GM06990 (cell line): ENCODE data around the gene DAPL1.
"Not testable (repeated sequence)": the region's sequence is repeated elsewhere in the genome, so short reads cannot be mapped to it uniquely, and the experiment has no call there.

Source experiments
- DNase-seq: peaks from one replicate; pipeline ENCODE4 v3.0.0-alpha.2; 2011; ENCODE audit not compliant: insufficient read length; ENCODE audit errors: extremely low read depth
- H3K27me3 ChIP-seq: replicated peaks from 2 replicates; pipeline ENCODE4 v1.6.0; 2011; ENCODE audit warnings: low read length; ENCODE audit not compliant: control insufficient read depth, insufficient read depth
- H3K36me3 ChIP-seq: 2 replicates; pipeline ENCODE4 v1.5.1; 2011; ENCODE audit warnings: low read length; ENCODE audit not compliant: control insufficient read depth, insufficient read depth
- H3K4me3 ChIP-seq: replicated peaks from 2 replicates; pipeline ENCODE4 v1.5.1; 2011; ENCODE audit warnings: low read depth, mild to moderate bottlenecking, control low read depth, low read length

Gene DAPL1

GRCh38 chr2:158865469-158865868 lies 70.4 kb downstream of the DAPL1 start:
- H3K36me3 ChIP-seq, DNase-seq, H3K4me3 ChIP-seq, H3K27me3 ChIP-seq: not testable (repeated sequence)
